HG03025 (cell line): Measurements from ENCODE around the gene FGFR3.

Experiments used
- ATAC-seq: cut with Tn5 transposase; IDR thresholded peaks from one replicate; pipeline ENCODE4 v1.9.1; 2021; ENCODE audit warnings: mild to moderate bottlenecking, moderate library complexity; ENCODE audit not compliant: unreplicated experiment, low FRiP score

FGFR3 gene

DNA sequence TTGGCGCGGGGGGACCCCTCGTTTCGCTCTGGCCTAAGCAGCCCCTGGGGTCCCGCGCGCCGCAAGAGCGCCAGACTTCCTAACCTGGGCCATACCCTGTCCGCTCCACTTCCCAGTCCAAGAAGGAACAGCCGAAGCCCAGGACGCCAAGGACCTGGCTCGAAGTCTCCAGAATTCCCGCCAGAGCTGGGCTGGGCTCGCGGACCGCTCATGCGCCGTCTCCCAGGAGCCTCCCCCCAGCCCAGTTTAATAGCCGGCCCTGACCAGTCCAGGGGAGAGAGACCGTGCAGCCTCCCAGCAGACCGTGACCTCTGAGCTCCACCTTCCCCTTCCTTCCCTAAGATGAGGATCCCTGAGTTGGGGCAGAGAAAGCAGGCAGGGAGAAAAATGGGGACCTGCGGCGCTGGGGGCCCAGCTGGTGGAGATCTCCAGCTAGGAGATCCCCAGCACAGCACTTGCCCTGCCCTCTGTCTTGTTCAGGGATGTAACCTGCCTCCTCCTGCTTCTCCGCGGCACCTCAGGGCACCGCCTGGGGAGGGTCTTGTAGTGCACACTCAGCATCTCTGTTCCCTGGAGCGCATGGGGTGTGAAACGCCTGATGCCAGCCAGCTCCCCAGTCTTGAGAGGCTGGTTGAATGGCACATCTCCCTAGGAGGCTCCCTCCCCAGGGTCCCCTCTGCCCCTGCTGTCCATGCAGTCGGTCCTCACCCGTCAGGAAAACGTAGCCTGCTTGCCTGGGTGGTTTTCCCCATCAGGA, 64.0 kb downstream of the FGFR3 start:
- ATAC-seq, result no peak

DNA sequence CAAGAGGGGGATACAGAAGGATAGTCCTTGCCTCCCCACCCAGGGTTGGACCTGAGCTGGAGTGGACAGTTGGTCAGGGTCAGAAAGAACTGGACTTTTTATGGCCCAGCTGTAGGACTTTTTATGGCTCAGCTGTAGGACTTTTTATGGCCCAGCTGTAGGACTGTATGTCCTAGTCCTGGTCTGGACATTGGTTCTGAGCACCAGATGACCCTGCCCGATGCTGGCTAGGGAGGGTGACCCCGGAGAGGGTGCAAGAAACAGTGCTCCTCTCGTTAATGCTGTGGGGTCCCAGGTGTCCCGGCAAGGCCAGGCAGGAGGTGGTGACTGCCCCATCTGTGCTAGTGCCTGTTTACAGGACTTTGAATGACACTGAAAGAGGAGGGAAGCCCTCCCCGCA, 64.8 kb downstream of the FGFR3 start:
- ATAC-seq, result no peak
